OCI-LY1 (cell line): ENCODE measurements around the gene SLC4A1.

Experiments
- CTCF ChIP-seq: fragments of 200-600 bp; sonication (generic), shearing (Covaris generic); IDR thresholded peaks from 2 replicates; pipeline ENCODE4 v1.5.1; 2017; ENCODE audit warnings: mild to moderate bottlenecking, antibody characterized with exemption, low read length, moderate library complexity, mixed read lengths
- EZH2 ChIP-seq: fragments of 200-600 bp; sonication (generic), shearing (Covaris generic); IDR thresholded peaks from 2 replicates; pipeline ENCODE4 v1.8.0; 2017; ENCODE audit warnings: borderline replicate concordance, mixed run types, mild to moderate bottlenecking, antibody characterized with exemption, low read length, moderate library complexity, mixed read lengths

GRCh38 chr17:44221084-44221861 is 46.7 kb downstream of the SLC4A1 start:
- TF ChIP-seq CTCF, result no peak
- TF ChIP-seq EZH2, result no peak
